ENCODE measurements around the gene PRKCA.

PRKCA gene

GRCh38 chr17:66496306-66496705 is 193.9 kb downstream of the PRKCA start:
- no peak for DNase-seq (ENCODE audit: low read depth in 1 of 2, low spot score in 1 of 2)
- Histone ChIP-seq H3K27me3 (ENCODE audit: insufficient read depth, poor library complexity, severe bottlenecking) (no peaks in the 10 kb centered on the region), H3K27ac (replicated peaks) (no peak overlapping the region), H3K4me3 (replicated peaks; ENCODE audit: insufficient read depth, low read length) (no peak overlapping the region)
- TF ChIP-seq REST (IDR thresholded peaks at IDR 0.05; ENCODE audit: insufficient replicate concordance, low read depth) (no peak), SPI1 (IDR thresholded peaks at IDR 0.05; ENCODE audit: borderline replicate concordance, low read depth) (no peak), GABPA (IDR thresholded peaks at IDR 0.05; ENCODE audit: low read depth) (no peak), POLR2AphosphoS5 (IDR thresholded peaks at IDR 0.05; ENCODE audit: low read depth) (no peak), CTCF (IDR thresholded peaks at IDR 0.05; ENCODE audit: insufficient read depth, low read length) (no peak)

GRCh38 chr17:66498580-66498979 is 196.2 kb downstream of the PRKCA start:
- no peak for DNase-seq (ENCODE audit: low read depth in 1 of 2, low spot score in 1 of 2)
- no peak overlapping the region for H3K27ac ChIP-seq (replicated peaks)
- H3K27me3 ChIP-seq (ENCODE audit: insufficient read depth, poor library complexity, severe bottlenecking), result no peaks in the 10 kb centered on the region
- H3K4me3 ChIP-seq (replicated peaks; ENCODE audit: insufficient read depth, low read length), result no peak overlapping the region
- TF ChIP-seq SPI1 (IDR thresholded peaks at IDR 0.05; ENCODE audit: borderline replicate concordance, low read depth) (no peak), REST (IDR thresholded peaks at IDR 0.05; ENCODE audit: insufficient replicate concordance, low read depth) (no peak), POLR2AphosphoS5 (IDR thresholded peaks at IDR 0.05; ENCODE audit: low read depth) (no peak), GABPA (IDR thresholded peaks at IDR 0.05; ENCODE audit: low read depth) (no peak), CTCF (IDR thresholded peaks at IDR 0.05; ENCODE audit: insufficient read depth, low read length) (no peak)

GRCh38 chr17:66506641-66507040 is 204.2 kb downstream of the PRKCA start:
- TF ChIP-seq GABPA (IDR thresholded peaks at IDR 0.05; ENCODE audit: low read depth) (no peak), CTCF (IDR thresholded peaks at IDR 0.05; ENCODE audit: insufficient read depth, low read length) (no peak), SPI1 (IDR thresholded peaks at IDR 0.05; ENCODE audit: borderline replicate concordance, low read depth) (no peak), POLR2AphosphoS5 (IDR thresholded peaks at IDR 0.05; ENCODE audit: low read depth) (no peak), REST (IDR thresholded peaks at IDR 0.05; ENCODE audit: insufficient replicate concordance, low read depth) (no peak)
- no peak for DNase-seq (ENCODE audit: low read depth in 1 of 2, low spot score in 1 of 2)
- H3K27ac ChIP-seq (replicated peaks), result no peak overlapping the region
- H3K4me3 ChIP-seq (replicated peaks; ENCODE audit: insufficient read depth, low read length), result no peak overlapping the region
- no peaks in the 10 kb centered on the region for H3K27me3 ChIP-seq (ENCODE audit: insufficient read depth, poor library complexity, severe bottlenecking)

All from HL-60 (cell line).